HG03139 (cell line): Measurements from ENCODE around the gene ZNF709.
"Not testable (repeated sequence)": the region's sequence is repeated elsewhere in the genome, so short reads cannot be mapped to it uniquely, and the experiment has no call there.

Experiments
- ATAC-seq: cut with Tn5 transposase; IDR thresholded peaks from one replicate; pipeline ENCODE4 v1.9.1; 2021; ENCODE audit not compliant: unreplicated experiment

ZNF709 gene

DNA sequence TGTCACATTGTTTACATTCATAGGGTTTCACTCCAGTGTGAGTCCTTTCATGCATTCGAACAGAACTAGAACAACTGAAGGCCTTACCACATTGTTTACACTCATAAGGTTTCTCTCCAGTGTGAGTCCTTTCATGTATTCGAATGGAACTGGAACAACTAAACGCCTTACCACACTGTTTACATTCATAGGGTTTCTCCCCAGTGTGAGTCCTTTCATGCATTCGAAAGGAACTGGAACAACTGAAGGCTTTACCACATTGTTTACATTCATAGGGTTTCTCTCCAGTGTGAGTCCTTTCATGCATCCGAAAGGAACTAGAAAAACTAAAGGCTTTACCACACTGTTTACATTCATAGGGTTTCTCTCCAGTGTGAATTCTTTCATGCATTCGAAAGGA is 20.5 kb downstream of the ZNF709 start:
- not testable (repeated sequence) for ATAC-seq

DNA sequence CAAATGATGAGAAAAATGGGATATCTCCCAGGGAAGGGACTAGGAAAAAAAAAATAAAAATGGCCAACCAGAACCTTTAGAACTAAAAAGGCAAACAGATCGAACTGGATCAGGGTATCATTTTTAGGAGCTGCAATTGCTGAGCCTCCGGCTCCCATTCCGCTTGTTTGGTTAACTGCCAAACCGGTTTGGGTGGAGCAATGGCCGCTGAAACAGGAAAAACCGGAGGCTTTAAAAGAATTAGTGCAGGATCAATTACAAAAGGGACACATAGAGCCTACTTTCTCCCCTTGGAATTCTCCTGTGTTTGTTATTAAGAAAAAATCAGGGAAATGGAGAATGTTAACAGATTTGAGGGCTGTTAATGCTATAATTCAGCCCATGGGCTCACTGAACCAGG is 31.1 kb downstream of the ZNF709 start:
- ATAC-seq = no peak

DNA sequence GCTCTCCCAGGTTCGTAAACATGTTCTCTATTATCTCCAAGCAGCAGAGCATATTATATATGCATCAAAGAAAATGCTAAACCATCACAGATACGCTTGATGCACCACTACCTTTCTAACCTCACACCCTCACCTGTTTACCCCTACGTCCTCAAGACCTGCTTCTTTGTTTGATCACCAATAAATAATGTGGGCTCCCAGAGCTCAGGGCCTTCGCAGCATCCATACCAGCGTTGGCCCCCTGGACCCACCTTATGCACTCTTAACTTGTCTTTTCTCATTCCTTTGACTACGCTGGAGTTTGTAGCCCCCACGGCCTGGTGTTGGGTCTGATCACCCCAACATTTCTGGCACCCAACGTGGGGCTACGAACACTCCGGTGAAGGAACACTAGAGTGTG is 33.8 kb downstream of the ZNF709 start:
- ATAC-seq = no peak

DNA sequence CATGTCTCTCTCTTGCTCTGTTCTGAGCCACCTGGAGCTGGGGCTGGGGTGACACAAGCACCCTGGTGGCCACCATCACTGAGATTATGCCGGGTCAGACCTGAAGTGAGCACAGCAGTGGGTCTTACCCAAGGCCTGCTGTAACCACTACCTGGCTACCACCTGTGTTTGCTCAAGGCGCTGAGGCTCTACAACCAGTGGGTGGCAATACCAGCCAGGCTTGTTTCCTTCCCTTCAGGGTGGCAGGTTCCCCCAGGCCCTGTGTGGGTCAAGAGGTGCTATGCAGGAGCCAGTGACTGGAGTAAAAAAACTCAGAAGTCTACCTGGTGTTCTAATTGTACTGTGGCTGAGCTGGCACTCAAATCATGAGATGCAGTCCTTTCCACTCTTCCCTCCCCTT is 35.8 kb downstream of the ZNF709 start:
- ATAC-seq = no peak

DNA sequence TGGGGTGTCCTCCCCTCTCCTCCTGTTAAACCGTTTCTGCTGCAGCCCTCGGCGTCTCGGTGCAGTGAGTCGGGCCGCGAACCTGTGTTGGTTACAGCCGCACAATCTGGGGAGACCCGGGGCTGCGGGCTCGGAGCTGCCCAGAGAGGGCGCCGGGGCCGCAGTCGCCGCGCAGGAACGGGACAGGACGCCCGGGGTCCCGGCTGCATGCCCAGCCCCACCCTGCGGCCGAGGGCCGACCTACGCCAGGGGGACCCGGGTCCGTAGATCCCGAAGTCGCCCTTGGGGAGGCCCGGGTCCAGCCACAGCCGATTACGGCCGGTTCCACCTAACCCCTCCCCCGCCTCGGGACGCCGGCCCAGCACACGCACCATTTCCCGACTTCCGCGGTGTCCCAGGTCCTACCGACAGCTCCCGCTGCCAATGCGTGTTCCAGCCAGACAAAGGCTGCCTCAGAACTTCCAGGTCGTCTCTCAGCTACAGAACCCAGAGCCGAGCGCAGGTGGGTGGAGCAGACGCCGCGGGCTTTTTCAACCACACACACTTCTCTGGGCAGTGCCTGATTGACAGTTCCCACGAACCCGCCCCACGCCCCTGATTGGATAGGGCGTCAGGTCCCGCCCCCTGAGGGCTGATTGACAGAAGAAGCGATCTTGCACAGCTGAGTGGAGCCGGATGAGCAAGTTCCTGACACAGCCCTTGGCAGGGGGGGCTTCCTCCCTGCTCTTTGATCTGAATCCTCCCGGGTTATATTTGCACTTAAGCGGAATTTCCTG is 43.9 kb downstream of the ZNF709 start, which contains the start of gene ZNF443:
Gene ZNF443 (minus strand): TSS at position 481 of the 776 bp plus-strand sequence. CDS start 107 bp downstream, at position 374.
- ATAC-seq = peak; percentile 92

DNA sequence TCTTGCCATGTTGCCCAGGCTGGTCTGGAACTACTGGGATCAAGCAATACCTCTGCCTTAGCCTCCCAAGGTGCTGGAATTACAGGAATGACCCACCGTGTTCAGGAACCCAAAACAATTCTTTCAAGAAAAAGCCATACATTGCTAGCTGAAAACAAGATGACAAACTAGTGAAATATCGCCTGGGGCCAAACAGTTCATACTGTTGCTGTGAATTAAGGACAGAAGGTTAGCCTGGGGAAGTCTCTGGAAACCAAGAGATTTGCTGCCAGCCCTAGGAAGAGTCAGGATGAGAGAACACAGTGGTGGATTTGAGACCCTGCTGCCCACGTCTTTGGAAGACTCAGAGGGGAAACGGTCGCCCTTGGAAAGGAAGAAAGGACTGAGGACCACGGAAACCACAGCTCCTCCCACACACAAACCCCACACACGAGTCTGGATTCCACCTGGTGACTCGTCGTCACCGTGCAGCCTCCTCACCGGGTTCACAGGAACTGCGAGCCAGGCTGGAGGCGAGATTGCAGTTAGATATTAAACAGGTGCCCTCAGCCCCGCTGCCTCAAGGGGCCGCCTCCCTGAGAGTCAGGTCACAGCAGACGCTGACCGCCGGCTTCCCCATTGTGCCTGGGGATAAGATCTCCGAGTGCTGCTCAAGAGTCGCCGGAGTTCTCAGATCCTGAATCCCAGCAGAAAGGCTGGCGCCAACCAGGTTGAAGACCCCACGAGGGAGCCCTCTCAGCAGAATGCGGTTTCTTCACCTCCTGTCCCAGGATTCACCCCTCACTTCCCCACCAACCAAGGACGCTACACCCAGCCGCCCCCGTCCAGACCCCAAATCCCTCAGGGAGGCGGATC is 44.7 kb downstream of the ZNF709 start:
- ATAC-seq = peak; percentile 29

DNA sequence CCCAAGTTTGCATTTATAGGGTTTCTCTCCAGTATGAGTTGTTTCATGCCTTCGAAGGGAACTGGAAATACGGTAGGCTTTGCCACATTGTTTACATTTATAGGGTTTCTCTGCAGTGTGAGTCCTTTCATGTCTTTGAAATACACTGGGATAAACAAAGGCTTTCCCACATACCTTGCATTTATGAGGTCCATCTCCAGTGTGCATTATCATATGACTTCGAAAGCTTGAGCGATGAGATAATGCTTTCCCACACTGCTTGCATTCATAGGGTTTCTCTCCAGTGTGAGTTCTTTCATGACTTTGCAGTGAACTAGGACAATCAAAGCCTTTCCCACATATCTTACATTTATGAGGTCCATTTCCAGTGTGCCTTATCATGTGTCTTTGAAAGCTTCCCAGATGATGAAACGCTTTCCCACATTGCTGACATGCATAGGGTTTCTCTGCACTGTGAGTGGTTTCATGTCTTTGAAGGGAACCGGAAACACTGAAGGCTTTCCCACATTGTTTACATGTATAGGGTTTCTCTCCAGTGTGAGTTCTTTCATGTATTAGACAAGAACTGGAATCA is 53.8 kb downstream of the ZNF709 start:
- not testable (repeated sequence) for ATAC-seq

DNA sequence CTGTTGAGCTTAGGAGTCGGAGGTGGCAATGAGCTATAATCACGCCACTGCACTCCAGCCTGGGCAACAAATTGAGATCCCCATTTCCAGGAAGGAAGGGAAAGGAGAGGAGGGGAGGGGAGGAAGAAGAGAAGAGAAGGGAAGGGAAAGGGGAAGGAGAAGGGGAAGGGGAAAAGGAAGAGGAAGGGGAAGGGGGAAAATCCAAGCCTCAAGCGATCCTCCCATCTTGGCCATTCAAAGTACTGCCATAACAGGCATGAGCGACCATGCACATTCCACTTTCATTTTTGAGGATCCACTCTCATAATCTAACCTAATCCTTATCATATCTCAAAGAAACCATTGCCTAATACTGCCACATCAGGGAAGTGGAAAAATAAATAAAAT is 58.7 kb downstream of the ZNF709 start:
- no peak for ATAC-seq

DNA sequence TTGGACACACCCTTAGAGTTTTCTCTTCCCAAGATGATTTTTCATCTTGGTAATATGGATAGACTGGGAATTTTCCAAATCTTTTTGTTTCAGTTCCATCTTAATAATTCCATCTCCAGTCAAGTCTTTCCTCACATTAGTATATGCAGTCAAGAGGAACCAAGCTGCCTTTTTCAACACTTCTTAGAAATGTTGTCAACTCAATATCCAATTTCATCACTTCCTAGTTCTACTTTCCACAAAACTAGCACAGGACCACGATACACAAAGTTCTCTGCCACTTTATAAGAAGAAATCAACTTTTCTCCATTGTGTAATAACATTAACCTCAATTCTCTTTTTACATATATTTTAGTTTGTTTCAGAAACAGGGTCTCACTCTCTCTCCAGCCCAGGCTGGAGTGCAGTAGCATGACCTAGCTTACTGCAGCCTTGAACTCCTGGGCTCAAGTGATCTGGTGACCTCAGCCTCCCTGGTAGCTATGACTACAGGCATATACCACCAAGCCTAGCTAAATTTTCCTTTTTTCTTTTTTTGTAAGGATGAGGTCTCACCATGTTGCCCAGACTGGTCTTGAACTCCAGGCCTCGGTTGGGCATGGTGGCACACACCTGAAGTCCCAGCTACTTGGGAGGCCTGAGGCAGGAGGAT is 59.3 kb downstream of the ZNF709 start:
- no peak for ATAC-seq

DNA sequence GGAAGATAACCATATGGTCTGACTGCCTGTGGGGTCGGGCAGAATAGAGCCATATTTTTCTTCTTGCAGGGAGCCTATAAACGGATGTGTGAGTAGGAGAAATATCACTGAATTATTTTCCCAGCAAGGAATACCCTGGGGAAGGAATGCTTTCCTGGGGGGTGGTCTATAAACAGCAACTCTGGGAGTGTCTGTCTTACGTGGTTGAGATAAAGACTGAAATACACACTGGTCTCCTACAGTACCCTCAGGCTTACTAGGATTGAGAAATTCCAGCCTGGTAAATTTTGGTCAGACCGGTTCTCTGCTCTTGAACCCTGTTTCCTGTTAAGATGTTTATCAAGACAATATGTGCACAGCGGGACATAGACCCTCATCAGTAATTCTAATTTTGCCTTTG is 67.3 kb downstream of the ZNF709 start:
- ATAC-seq = not testable (repeated sequence)

DNA sequence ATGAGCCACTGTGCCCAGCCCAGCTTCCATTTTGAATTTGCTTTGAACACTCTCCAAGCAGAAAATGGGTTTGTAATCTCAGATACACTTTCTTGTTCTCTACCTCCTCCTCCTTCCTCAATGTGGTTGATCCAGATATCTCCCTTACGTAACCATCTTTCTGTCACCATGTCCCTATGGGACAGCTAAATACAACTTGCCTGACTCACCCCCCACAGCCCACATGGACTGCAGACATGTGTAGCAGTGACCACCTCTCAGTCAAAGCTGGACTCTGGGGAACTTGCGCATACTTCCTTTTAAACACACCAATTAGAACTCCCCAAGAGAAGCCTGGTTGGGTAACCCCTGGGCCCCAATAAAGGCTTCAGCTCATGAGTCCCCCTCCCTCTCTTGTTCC is 72.7 kb downstream of the ZNF709 start:
- no peak for ATAC-seq
